PFSK-1 (cell line): ENCODE results near the gene HOXA9.

Experiments used
- FOXP2 ChIP-seq: optimal IDR thresholded peaks from 2 replicates; pipeline ENCODE3; 2011; ENCODE audit warnings: borderline replicate concordance, control low read depth, inconsistent platforms; ENCODE audit not compliant: insufficient read depth; ENCODE audit errors: extremely low read length, extremely low read depth
- POLR2AphosphoS5 ChIP-seq: IDR thresholded peaks from 2 replicates; pipeline ENCODE4 v1.6.1; 2012; ENCODE audit warnings: low read depth, mild to moderate bottlenecking, control low read depth, low read length, moderate library complexity
- REST ChIP-seq, 2 experiments: IDR thresholded peaks; 2 replicates each; pipeline versions ENCODE4 v1.6.1 to v1.8.0; 2011 to 2012; ENCODE audit warnings: low read depth in 2 of 2, low read length in 2 of 2, control low read depth in 1 of 2, inconsistent platforms in 1 of 2, mild to moderate bottlenecking in 1 of 2, moderate library complexity in 1 of 2; ENCODE audit not compliant: insufficient read depth in 1 of 2
- SIN3A ChIP-seq: IDR thresholded peaks from 2 replicates; pipeline ENCODE4 v1.6.1; 2012; ENCODE audit warnings: mild to moderate bottlenecking, low read length, moderate library complexity, borderline replicate concordance; ENCODE audit not compliant: insufficient read depth
- TAF1 ChIP-seq: IDR thresholded peaks from 2 replicates; pipeline ENCODE4 v1.6.1; 2012; ENCODE audit warnings: low read length, control low read depth, borderline replicate concordance; ENCODE audit not compliant: insufficient read depth

The HOXA9 gene

GRCh38 chr7:27192546-27193334, 27.4 kb upstream of the HOXA9 start:
- TF ChIP-seq FOXP2 = no peak
- TF ChIP-seq POLR2AphosphoS5 = no peak
- TF ChIP-seq TAF1 = no peak
- TF ChIP-seq REST (IDR thresholded peaks at IDR 0.05; ENCODE audit: insufficient read depth in 1 of 2, low read depth in 2 of 2, low read length in 2 of 2) = no peak
- TF ChIP-seq SIN3A = no peak

- TF ChIP-seq REST (IDR thresholded peaks at IDR 0.05; ENCODE audit: insufficient read depth in 1 of 2, low read depth in 2 of 2, low read length in 2 of 2) (no peak), POLR2AphosphoS5 (no peak), SIN3A (no peak), FOXP2 (no peak), TAF1 (no peak)
These were observed 26.7 kb upstream of the HOXA9 start for GRCh38 chr7:27191833-27192545.

- no peak for TF ChIP-seq REST (IDR thresholded peaks at IDR 0.05; ENCODE audit: insufficient read depth in 1 of 2, low read depth in 2 of 2, low read length in 2 of 2)
- no peak for TF ChIP-seq SIN3A
- TF ChIP-seq FOXP2 = no peak
- TF ChIP-seq POLR2AphosphoS5 = no peak
- TF ChIP-seq TAF1 = no peak
These were observed 25.9 kb upstream of the HOXA9 start for GRCh38 chr7:27191161-27191731.

- TF ChIP-seq REST (IDR thresholded peaks at IDR 0.05; ENCODE audit: insufficient read depth in 1 of 2, low read depth in 2 of 2, low read length in 2 of 2) (no peak), TAF1 (no peak), FOXP2 (no peak), POLR2AphosphoS5 (no peak), SIN3A (no peak)
These were observed 24.8 kb upstream of the HOXA9 start for GRCh38 chr7:27189997-27190748.
